LNCAP (cell line): Measurements from ENCODE around the gene NLGN4Y.

Experiments
- CTCF ChIP-seq: fragments of 450-650 bp; IDR thresholded peaks from 2 replicates; pipeline ENCODE4 v1.5.1; 2017; ENCODE audit warnings: mild to moderate bottlenecking

Gene NLGN4Y

GRCh38 chrY:14525315-14525714 lies 986 bp downstream of the NLGN4Y start:
- TF ChIP-seq CTCF = no peak

- TF ChIP-seq CTCF = no peak
These were observed 4.0 kb downstream of the NLGN4Y start for GRCh38 chrY:14528361-14528760.

- no peak for TF ChIP-seq CTCF
These were observed 12.4 kb downstream of the NLGN4Y start for GRCh38 chrY:14536703-14537102.

- TF ChIP-seq CTCF = no peak
These were observed 19.2 kb downstream of the NLGN4Y start for GRCh38 chrY:14543506-14543905.

- TF ChIP-seq CTCF = no peak
These were observed 57.0 kb downstream of the NLGN4Y start for GRCh38 chrY:14581294-14581693.

- no peak for TF ChIP-seq CTCF
These were observed 62.4 kb downstream of the NLGN4Y start for GRCh38 chrY:14586725-14587124.

GRCh38 chrY:14601372-14601771 lies 77.0 kb downstream of the NLGN4Y start:
- TF ChIP-seq CTCF = no peak

GRCh38 chrY:14617625-14618024 lies 93.3 kb downstream of the NLGN4Y start:
- TF ChIP-seq CTCF = no peak
